ENCODE results near the gene EML6. TPM values are rescaled to one million over a fixed set of nuclear protein-coding genes. Genes with fewer than 3 reads are reported as not detected.

EML6 gene
- total and polyA plus RNA-seq, 10 of the 15 experiments (the other 5 are each of a cell fraction or from before 2014, with no cell fraction given), result 0.09 to 0.67 (median 0.21) TPM

GRCh38 chr2:54968561-54969218 is 245.2 kb downstream of the EML6 start:
- Histone ChIP-seq H3K4me1 (ENCODE audit: control insufficient read depth, insufficient read depth, low read length) (no peaks in the 10 kb centered on the region; the same call in 1 of the 2 replicates), H4K20me1 (ENCODE audit: control insufficient read depth, insufficient read depth) (no peaks in the 10 kb centered on the region), H3K36me3 (ENCODE audit: control insufficient read depth in 2 of 2, insufficient read depth in 2 of 2, low read length in 1 of 2) (peaks cover 1 to 12% of the 10 kb centered on the region in 2 experiments; a peak in 3 of 4 replicates), H2AFZ (ENCODE audit: control insufficient read depth, low read depth, low read length) (no peak overlapping the region), H3K27ac (ENCODE audit: control insufficient read depth, insufficient read depth) (no peak overlapping the region), H3K9me3 (replicated peaks; ENCODE audit: control insufficient read depth, insufficient read depth, low read length) (no peaks in the 10 kb centered on the region), H3K9ac (ENCODE audit: control insufficient read depth, insufficient read depth, low read length) (no peak overlapping the region), H3K4me2 (ENCODE audit: control insufficient read depth, insufficient read depth) (no peak overlapping the region), H3K79me2 (ENCODE audit: control insufficient read depth, insufficient read depth, low read length) (no peaks in the 10 kb centered on the region), H3K4me3 (no peak overlapping the region), H3K27me3 (replicated peaks in 1 of 2; ENCODE audit: control insufficient read depth in 2 of 2, insufficient read depth in 2 of 2, low read length in 1 of 2) (no peaks in the 10 kb centered on the region)
- RAD21 ChIA-PET (ENCODE audit: unreplicated experiment), result no interaction called here
- CTCF ChIA-PET, result interaction anchor here (0.9 to 1.5 kb wide), 3 partner anchors 16 to 303 kb away, joined by 3 read pairs; no protein-coding TSS in a partner anchor
- SMC1A ChIA-PET (ENCODE audit: uncharacterized antibody, unreplicated experiment), result interaction anchor here (0.9 to 1.0 kb wide), 2 partner anchors 11 to 31 kb away, joined by 3 to 4 read pairs; no protein-coding TSS in a partner anchor
- in situ Hi-C loops (cut with MboI), result no loop called here
- FAIRE-seq (no peak), ATAC-seq (no peak), DNase-seq (ENCODE audit: low read depth, low spot score) (no peak)
- WGBS (ENCODE audit: insufficient coverage, insufficient replicate concordance, low lambda C conversion rate, missing lambda C conversion rate), result 98% methylated on average over 10 of the region's 10 CpGs
- BruUV-seq (replicated peaks), result no TSS peak
- POLR2A ChIA-PET, result no interaction called here
- intact Hi-C loops (cut with micrococcal nuclease; ENCODE audit: unreplicated experiment), result no loop called here
- TF ChIP-seq ZBTB33 (IDR thresholded peaks at IDR 0.05) (no peak), ZZZ3 (IDR thresholded peaks at IDR 0.05; ENCODE audit: control insufficient read depth, insufficient read length, low read depth) (no peak), SMAD1 (IDR thresholded peaks at IDR 0.05; ENCODE audit: low read depth, partially characterized antibody) (no peak), EP300 (IDR thresholded peaks at IDR 0.05; ENCODE audit: borderline replicate concordance in 1 of 2, control insufficient read depth in 1 of 2, low read depth in 2 of 2, low read length in 2 of 2) (no peak), ZSCAN29 (IDR thresholded peaks at IDR 0.05) (no peak), JUND (IDR thresholded peaks at IDR 0.05; ENCODE audit: low read depth, low read length) (no peak), CHD4 (IDR thresholded peaks at IDR 0.05) (no peak), ZNF207 (IDR thresholded peaks at IDR 0.05; ENCODE audit: borderline replicate concordance) (no peak), PRDM15 (CRISPR knock-in tag; IDR thresholded peaks at IDR 0.05) (no peak), WRNIP1 (IDR thresholded peaks at IDR 0.05; ENCODE audit: borderline replicate concordance, low read depth, low read length) (no peak), HDAC6 (IDR thresholded peaks at IDR 0.05; ENCODE audit: unreplicated experiment) (no peak), NR2C1 (IDR thresholded peaks at IDR 0.05) (no peak), NFXL1 (IDR thresholded peaks at IDR 0.05; ENCODE audit: borderline replicate concordance) (no peak), POLR2A (IDR thresholded peaks at IDR 0.05; ENCODE audit: low read depth, low read length) (no peak), SUZ12 (IDR thresholded peaks at IDR 0.05; ENCODE audit: unreplicated experiment) (no peak), E2F4 (IDR thresholded peaks at IDR 0.05; ENCODE audit: low read depth, low read length) (no peak)

All from GM12878 (cell line).